ENCODE results near the gene SEC61A2. TPM values are rescaled to one million over a fixed set of nuclear protein-coding genes. Genes with fewer than 3 reads are reported as not detected.

Gene SEC61A2
- total and polyA plus RNA-seq, 7 donors, result 0.69 to 11.1 (median 7.5) TPM

Small RNA genes lying within 50 kb of the gene (small RNA-seq; reads per million reads assigned to genes)
- gene MIR548AK (0 reads per million in 3 donors), gene RNU6-88P (0 reads per million in 3 donors)

Other genes with a start within 250 kb of the SEC61A2 start
- gene UPF2, start 86.9 kb upstream of the SEC61A2 start, total RNA-seq, result 10 to 100 TPM; 29.3 to 36.9 (median 29.8) TPM
- 10 to 100 TPM; 11.4 to 16.6 (median 16.1) TPM for gene UPF2, start 86.9 kb upstream of the SEC61A2 start, polyA plus RNA-seq
- gene DHTKD1, start 60.7 kb upstream of the SEC61A2 start, total RNA-seq, result 10 to 100 TPM; 14.7 to 37.3 (median 20.7) TPM
- gene DHTKD1, start 60.7 kb upstream of the SEC61A2 start, polyA plus RNA-seq, result 10 to 100 TPM in 2 of 3 donors, 1 to 10 TPM in 1; 8.4 to 14.8 (median 12.5) TPM
- gene NUDT5, start 66.2 kb downstream of the SEC61A2 start, total RNA-seq, result 10 to 100 TPM; 20.0 to 31.6 (median 24.0) TPM
- 10 to 100 TPM; 30.0 to 52.9 (median 44.4) TPM for gene NUDT5, start 66.2 kb downstream of the SEC61A2 start, polyA plus RNA-seq
- 10 to 100 TPM; 33.8 to 61.7 (median 48.5) TPM for gene CDC123, start 66.5 kb downstream of the SEC61A2 start, total RNA-seq
- gene CDC123, start 66.5 kb downstream of the SEC61A2 start, polyA plus RNA-seq, result 10 to 100 TPM; 44.2 to 70.3 (median 55.9) TPM
- 10 to 100 TPM in 1 of 4 donors, 1 to 10 TPM in 3; 7.2 to 10.2 (median 8.7) TPM for gene CAMK1D, start 219.9 kb downstream of the SEC61A2 start, total RNA-seq
- gene CAMK1D, start 219.9 kb downstream of the SEC61A2 start, polyA plus RNA-seq, result 10 to 100 TPM in 1 of 3 donors, 1 to 10 TPM in 2; 7.2 to 11.5 (median 7.6) TPM

All from sigmoid colon (tissue), 7 donors.